Panc1 (cell line): Measurements from ENCODE around the gene CEP170B. TPM values are rescaled to one million over a fixed set of nuclear protein-coding genes. Genes with fewer than 3 reads are reported as not detected.

Experiments used
- ATAC-seq: fragments of 200-7000 bp; cut with Tn5 transposase; 2 replicates; pipeline ENCODE4 v1.9.1; 2020; ENCODE audit warnings: mild to moderate bottlenecking, moderate library complexity
- BruUV-seq: library from RNA; stranded (reverse); fragments of 400-500 nt; replicated peaks from 2 replicates; lab custom pipeline; 2021; lab: Mats Ljungman, UMichigan
- CTCF ChIA-PET: fragments of 300-600 bp; sonication (Branson Sonifier 250); formaldehyde crosslinking; loops from one replicate; lab custom pipeline; 2022; ENCODE audit warnings: antibody characterized with exemption; lab: Charles Lee
- POLR2A ChIA-PET: fragments of 300-600 bp; sonication (Branson Sonifier 250); formaldehyde crosslinking; loops from one replicate; lab custom pipeline; 2022; ENCODE audit warnings: antibody characterized with exemption; lab: Charles Lee
- DNase-seq: peaks from one replicate; pipeline ENCODE4 v3.0.0-alpha.2; 2010; ENCODE audit warnings: low read depth, low spot score
- H3K27ac ChIP-seq: 2 replicates; pipeline ENCODE4 v1.5.1; 2011; ENCODE audit warnings: mild to moderate bottlenecking, low read length, inconsistent platforms
- H3K27me3 ChIP-seq: fragments of 200-500 bp; sonication (Bioruptor generic); 2 replicates; pipeline ENCODE4 v1.6.0; 2014; ENCODE audit warnings: low read length, inconsistent platforms; ENCODE audit not compliant: control insufficient read depth, insufficient read depth
- H3K36me3 ChIP-seq: fragments of 200-500 bp; sonication (Bioruptor generic); 2 replicates; pipeline ENCODE4 v1.5.1; 2014; ENCODE audit warnings: inconsistent platforms, mild to moderate bottlenecking, low read length, moderate library complexity; ENCODE audit not compliant: control insufficient read depth, insufficient read depth
- H3K4me1 ChIP-seq: 2 replicates; pipeline ENCODE4 v1.5.1; 2011; ENCODE audit warnings: inconsistent platforms, mild to moderate bottlenecking, low read length, moderate library complexity; ENCODE audit not compliant: control insufficient read depth, insufficient read depth
- H3K4me3 ChIP-seq, 2 experiments: 2 replicates each; pipeline ENCODE4 v1.5.1; 2011 to 2012; ENCODE audit warnings: low read depth in 2 of 2, low read length in 2 of 2, mild to moderate bottlenecking in 2 of 2, inconsistent platforms in 1 of 2, moderate library complexity in 1 of 2
- H3K9me3 ChIP-seq: fragments of 200-500 bp; sonication (Bioruptor generic); 2 replicates; pipeline ENCODE4 v1.5.1; 2014; ENCODE audit warnings: low read depth, mild to moderate bottlenecking, inconsistent platforms, low read length, moderate library complexity; ENCODE audit not compliant: control insufficient read depth, insufficient read depth
- POLR2AphosphoS5 ChIP-seq: IDR thresholded peaks from 2 replicates; pipeline ENCODE4 v1.6.1; 2012; ENCODE audit warnings: mild to moderate bottlenecking, low read depth, low read length, moderate library complexity
- SIN3A ChIP-seq: IDR thresholded peaks from 2 replicates; pipeline ENCODE4 v1.6.1; 2012; ENCODE audit warnings: low read depth, mild to moderate bottlenecking, low read length, moderate library complexity, borderline replicate concordance; ENCODE audit not compliant: insufficient read depth
- TCF7L2 ChIP-seq: IDR thresholded peaks from 2 replicates; pipeline ENCODE4 v1.6.1; 2011; ENCODE audit warnings: mild to moderate bottlenecking, low read depth, low read length, inconsistent platforms
- in situ Hi-C: cut with HindIII; loops from 2 replicates; pipeline ENCODE4 v1.10.0; 2016; ENCODE audit warnings: low sequenced_read_pairs, low pct_unique_long_range_greater_than_20kb
- intact Hi-C: fragments of 100-400 bp; cut with micrococcal nuclease; formaldehyde crosslinking; loops from one replicate; pipeline ENCODE4 v1.10.0; 2022; ENCODE audit not compliant: unreplicated experiment
- total RNA-seq: library from RNA; stranded (reverse); gene quantifications from one replicate; pipeline ENCODE4 v1.2.1, GENCODE V29; 2021; ENCODE audit not compliant: unreplicated experiment
- TF ChIP-seq, protein P1 (sequence below): fragments of 450-650 bp; IDR thresholded peaks from 2 replicates; pipeline ENCODE4 v1.5.1; 2017; ENCODE audit warnings: mild to moderate bottlenecking
- TF ChIP-seq, protein P2 (sequence below), 2 experiments: IDR thresholded peaks; 2 replicates each; pipeline ENCODE4 v1.6.1; 2011 to 2012; ENCODE audit warnings: low read depth in 2 of 2, control low read depth in 1 of 2, low read length in 1 of 2, mild to moderate bottlenecking in 1 of 2, moderate library complexity in 1 of 2; ENCODE audit not compliant: insufficient read depth in 1 of 2

The CEP170B gene
- total RNA-seq, 1 experiment from 2014 or later = 17.8 TPM

DNA sequence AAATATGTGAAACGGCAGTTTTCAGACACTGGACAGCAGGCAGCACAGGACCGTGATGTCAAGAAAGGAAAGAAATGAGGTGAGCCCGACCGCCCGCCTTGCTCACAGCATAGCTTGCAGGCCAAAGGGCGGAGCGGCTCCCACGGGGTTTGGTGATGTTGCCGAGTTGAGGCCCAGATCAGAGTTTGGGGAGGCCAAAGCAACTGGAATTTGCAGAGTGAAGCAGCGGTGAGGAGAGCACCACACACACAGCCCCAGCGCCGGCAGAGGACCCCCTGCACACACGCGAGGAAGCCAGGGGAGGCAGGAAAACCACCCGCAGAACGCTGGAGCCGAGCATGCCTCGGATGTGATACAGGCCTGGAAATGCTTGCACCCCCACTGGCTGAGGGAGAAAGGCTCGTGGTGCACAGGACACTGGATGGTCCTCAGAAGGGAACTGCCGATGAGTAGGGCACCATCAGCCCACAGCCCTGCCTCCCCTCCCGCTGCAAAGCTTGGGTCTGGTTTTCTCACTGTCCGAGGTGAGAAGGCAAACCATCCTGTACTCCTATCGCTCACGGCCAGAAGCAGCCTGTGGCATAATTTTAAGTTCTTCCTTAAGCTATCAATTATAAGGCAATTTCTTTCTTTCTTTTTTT lies 33.9 kb downstream of the CEP170B start:
- no peak overlapping the region for H3K4me3 ChIP-seq
- in situ Hi-C loops = no loop called here
- no TSS peak for BruUV-seq
- ChIA-PET CTCF (no interaction called here), POLR2A (no interaction called here)
- H3K36me3 ChIP-seq = no peaks in the 10 kb centered on the region
- intact Hi-C loops = loop anchor here (5.0 kb wide), 1 partner anchor 68 kb away; no protein-coding TSS in a partner anchor
- H3K27me3 ChIP-seq = no peaks in the 10 kb centered on the region
- peaks cover 3% of the 10 kb centered on the region for H3K4me1 ChIP-seq
- ATAC-seq = no peak
- H3K9me3 ChIP-seq = no peaks in the 10 kb centered on the region
- DNase-seq = no peak
- TF ChIP-seq, protein P1, sequence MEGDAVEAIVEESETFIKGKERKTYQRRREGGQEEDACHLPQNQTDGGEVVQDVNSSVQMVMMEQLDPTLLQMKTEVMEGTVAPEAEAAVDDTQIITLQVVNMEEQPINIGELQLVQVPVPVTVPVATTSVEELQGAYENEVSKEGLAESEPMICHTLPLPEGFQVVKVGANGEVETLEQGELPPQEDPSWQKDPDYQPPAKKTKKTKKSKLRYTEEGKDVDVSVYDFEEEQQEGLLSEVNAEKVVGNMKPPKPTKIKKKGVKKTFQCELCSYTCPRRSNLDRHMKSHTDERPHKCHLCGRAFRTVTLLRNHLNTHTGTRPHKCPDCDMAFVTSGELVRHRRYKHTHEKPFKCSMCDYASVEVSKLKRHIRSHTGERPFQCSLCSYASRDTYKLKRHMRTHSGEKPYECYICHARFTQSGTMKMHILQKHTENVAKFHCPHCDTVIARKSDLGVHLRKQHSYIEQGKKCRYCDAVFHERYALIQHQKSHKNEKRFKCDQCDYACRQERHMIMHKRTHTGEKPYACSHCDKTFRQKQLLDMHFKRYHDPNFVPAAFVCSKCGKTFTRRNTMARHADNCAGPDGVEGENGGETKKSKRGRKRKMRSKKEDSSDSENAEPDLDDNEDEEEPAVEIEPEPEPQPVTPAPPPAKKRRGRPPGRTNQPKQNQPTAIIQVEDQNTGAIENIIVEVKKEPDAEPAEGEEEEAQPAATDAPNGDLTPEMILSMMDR = no peak
- TF ChIP-seq SIN3A = no peak
- H3K27ac ChIP-seq = no peak overlapping the region

DNA sequence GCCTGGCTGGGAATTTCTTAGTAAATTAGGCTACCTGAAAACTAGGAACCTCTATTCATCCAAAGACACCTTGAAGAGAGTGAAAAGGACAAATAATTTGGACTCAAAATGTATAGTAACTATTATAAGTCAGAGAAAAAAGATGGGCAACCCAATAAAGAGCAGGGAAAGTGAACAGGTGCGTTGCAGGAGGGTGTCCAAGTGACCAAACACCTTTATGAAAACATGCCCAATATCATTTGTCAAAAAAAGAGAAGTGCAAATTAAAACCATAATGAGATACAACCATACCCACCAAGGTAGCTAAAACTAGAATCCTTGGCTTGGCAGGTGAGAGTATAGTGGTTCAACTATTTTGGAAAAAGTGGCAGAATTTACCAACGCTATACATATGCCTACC lies 34.7 kb downstream of the CEP170B start:
- TF ChIP-seq, protein P2, sequence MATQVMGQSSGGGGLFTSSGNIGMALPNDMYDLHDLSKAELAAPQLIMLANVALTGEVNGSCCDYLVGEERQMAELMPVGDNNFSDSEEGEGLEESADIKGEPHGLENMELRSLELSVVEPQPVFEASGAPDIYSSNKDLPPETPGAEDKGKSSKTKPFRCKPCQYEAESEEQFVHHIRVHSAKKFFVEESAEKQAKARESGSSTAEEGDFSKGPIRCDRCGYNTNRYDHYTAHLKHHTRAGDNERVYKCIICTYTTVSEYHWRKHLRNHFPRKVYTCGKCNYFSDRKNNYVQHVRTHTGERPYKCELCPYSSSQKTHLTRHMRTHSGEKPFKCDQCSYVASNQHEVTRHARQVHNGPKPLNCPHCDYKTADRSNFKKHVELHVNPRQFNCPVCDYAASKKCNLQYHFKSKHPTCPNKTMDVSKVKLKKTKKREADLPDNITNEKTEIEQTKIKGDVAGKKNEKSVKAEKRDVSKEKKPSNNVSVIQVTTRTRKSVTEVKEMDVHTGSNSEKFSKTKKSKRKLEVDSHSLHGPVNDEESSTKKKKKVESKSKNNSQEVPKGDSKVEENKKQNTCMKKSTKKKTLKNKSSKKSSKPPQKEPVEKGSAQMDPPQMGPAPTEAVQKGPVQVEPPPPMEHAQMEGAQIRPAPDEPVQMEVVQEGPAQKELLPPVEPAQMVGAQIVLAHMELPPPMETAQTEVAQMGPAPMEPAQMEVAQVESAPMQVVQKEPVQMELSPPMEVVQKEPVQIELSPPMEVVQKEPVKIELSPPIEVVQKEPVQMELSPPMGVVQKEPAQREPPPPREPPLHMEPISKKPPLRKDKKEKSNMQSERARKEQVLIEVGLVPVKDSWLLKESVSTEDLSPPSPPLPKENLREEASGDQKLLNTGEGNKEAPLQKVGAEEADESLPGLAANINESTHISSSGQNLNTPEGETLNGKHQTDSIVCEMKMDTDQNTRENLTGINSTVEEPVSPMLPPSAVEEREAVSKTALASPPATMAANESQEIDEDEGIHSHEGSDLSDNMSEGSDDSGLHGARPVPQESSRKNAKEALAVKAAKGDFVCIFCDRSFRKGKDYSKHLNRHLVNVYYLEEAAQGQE (IDR thresholded peaks at IDR 0.05; ENCODE audit: insufficient read depth in 1 of 2, low read depth in 2 of 2, low read length in 1 of 2) = no peak
- TF ChIP-seq, protein P1 = no peak
- TF ChIP-seq POLR2AphosphoS5 = no peak
- no peak for TF ChIP-seq TCF7L2
- no peak for TF ChIP-seq SIN3A
- Histone ChIP-seq H3K27me3 (no peaks in the 10 kb centered on the region), H3K36me3 (no peaks in the 10 kb centered on the region), H3K9me3 (no peaks in the 10 kb centered on the region), H3K27ac (no peak overlapping the region), H3K4me1 (peaks cover 3% of the 10 kb centered on the region), H3K4me3 (no peak overlapping the region)
- ChIA-PET POLR2A (no interaction called here), CTCF (no interaction called here)
- no TSS peak for BruUV-seq
- in situ Hi-C loops (no loop called here), intact Hi-C loops (loop anchor here (5.0 kb wide), 1 partner anchor 68 kb away; no protein-coding TSS in a partner anchor)
- ATAC-seq (no peak), DNase-seq (no peak)
